Amygdala (tissue), 56 donors: ENCODE results near the gene PPP1R1B.

Experiments used
- DNase-seq, 56 donors: peaks; one replicate each; lab custom pipeline; 2025; lab: John Stamatoyannopoulos, UW

The PPP1R1B gene

DNA sequence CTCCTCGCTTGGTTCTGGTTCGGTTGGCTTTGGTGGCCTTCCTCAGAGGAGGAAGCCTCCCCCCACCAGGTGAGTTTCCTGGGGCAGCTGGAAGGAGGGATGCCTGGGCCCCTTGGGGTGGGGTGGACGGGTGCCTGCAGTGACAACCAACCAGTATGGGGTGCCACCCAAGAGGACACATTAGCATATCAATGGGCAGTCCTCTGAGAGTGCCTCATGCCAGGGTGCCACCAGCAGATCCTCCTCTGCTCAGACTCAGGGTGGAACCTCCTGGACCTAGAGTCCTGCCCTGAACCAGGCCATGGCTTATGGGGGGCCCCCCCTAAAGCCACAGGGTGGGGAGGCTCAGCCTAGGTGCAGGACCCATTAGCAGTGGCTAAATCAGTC lies 2.7 kb downstream of the PPP1R1B start:
- no peak for DNase-seq

DNA sequence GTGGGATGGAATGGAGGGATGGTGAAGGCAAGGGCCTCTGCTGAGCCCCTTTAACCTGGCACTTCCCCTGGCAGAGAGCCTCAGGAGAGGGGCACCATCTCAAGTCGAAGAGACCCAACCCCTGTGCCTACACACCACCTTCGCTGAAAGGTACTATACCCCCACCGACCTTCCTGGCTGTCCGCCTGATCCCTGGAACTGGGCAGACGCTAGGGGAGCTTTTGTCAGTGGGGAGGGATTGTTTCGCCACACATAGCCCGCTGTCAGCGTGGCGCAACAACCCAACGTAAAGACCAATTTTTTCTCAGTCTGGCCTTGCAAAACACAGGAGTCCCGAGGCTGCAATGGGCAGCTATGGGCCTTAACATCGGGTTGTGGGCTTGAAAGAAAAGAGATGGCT lies 3.1 kb downstream of the PPP1R1B start:
- DNase-seq, result no peak

DNA sequence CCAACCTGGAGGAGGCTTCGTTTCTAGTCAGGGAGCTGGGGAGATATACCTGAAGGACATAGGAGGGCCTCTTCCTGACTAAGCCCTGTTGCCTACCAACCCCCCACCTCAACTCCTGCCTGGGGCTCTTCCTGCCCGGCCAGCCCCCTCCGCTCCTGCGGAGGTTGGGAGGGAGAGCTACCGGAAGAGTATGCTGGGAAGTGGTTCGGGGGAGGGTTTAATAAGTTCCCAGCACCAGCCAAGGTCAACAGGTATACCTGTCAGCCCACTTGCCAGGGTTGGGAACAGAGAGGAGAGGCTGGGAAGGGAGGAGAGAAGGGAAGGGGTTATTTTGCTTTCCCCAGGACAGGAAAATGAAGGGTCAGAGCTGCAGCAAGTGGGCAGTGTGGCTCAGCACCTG lies 4.7 kb downstream of the PPP1R1B start:
- no peak for DNase-seq

DNA sequence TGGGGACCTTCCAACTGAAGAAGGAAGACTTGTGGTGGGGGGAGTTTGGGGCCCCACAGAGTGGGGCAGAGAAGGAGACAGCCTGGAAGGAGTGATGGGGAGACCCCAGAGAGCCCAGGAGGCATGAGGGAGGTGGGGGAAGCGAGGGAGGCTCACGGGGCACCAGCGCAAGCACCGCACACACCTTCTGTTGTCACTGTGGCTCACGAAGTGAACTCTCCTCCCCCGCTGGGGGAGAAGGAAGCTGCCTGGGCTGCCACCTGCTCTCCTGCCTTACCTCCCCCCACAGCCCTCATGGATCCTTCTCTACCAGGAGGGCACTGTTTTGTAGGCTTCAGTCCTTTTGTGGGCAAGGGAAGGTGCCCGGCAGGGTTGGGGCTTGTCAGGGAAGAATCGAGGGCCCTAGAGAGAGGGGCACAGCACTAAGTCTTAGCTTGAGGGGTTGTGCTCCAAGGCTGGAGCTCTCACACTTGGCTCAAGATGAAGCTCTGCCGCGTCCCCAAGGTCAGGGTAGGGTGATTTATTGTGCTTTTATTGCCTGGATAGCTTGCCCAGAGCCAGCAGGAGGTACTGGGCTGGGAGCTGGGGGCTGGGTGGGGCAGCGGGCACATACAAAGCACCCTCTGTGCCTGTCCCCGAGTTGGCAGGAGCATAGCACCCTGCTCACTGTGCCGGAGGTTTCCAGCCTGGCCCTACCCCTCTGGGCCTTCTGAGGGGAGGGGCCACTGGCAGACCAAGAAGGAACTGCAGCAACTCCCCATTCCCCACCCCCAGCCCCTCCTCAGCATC lies 5.6 kb downstream of the PPP1R1B start:
- peak in 48 of 56 donors; percentile 22 to 89 (median 68) for DNase-seq

DNA sequence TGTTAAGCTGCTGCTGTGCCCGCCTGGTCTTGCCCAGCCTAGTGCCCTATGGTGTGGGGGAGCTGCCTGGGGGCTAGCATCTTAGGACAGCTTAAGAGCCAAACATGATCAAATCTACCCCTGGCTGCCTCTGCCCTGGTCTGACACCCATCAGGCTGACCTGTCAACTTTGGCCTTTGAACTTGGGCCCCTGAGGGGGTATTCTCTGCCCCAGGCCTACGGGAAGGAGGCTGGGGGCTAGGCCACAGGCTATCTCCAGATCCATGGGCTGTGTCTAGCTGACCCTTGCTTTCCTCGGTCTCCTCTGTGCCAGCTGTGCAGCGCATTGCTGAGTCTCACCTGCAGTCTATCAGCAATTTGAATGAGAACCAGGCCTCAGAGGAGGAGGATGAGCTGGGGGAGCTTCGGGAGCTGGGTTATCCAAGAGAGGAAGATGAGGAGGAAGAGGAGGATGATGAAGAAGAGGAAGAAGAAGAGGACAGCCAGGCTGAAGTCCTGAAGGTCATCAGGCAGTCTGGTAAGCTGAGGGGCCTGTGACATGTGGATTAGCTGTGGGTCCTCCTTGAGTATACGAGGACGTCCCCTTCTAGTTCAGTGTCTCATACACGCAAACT lies 6.9 kb downstream of the PPP1R1B start:
- no peak for DNase-seq

DNA sequence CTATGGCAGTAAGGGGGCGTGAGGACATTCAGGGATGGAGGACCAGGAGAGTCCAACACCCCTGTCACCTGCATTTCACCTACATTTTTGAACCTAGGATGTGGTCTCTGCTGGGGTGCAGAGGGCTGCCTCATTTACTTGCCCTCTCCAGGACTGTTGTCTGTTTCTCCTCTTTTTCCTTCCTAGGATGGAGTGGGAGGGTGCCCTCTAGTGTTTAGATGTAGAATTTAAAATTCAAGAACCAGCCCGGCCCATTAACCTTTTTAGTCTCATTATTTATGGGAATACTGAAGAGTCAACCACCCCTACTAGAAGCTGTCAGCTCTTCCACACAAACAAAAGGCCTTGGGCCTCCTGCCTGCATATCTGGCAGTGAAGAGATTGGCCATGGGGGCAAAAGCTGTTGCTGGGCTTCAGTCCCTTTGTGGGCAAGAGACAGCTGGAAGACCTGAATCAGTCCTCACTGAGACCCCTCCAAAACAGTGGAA lies 7.7 kb downstream of the PPP1R1B start:
- peak in 7 of 56 donors; percentile 5 to 58 (median 24) for DNase-seq

DNA sequence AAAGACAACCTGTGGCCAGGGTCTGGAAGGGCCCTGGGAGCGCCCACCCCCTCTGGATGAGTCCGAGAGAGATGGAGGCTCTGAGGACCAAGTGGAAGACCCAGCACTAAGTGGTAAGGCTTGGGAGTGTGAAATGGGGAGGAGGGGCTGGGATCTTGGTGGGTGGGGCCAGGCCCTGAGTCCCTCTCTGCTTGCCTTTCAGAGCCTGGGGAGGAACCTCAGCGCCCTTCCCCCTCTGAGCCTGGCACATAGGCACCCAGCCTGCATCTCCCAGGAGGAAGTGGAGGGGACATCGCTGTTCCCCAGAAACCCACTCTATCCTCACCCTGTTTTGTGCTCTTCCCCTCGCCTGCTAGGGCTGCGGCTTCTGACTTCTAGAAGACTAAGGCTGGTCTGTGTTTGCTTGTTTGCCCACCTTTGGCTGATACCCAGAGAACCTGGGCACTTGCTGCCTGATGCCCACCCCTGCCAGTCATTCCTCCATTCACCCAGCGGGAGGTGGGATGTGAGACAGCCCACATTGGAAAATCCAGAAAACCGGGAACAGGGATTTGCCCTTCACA lies 8.9 kb downstream of the PPP1R1B start:
- no peak for DNase-seq

DNA sequence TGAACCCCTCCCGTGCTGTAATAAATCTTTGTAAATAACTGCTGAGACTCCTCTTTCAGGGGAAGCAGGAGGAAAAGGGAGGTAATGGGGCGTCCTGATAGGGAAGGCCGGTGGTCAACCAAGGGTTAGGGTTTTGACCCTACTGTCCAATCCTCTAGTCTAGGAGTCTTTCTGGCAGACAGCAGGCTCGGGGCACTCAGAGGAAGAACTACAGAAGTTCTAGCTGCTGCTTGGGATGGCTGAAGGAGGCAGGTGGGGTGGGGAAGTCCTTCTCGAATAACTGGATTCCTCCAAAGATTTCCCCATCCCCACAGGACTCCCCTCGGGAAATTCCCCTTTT lies 9.8 kb downstream of the PPP1R1B start:
- no peak for DNase-seq

DNA sequence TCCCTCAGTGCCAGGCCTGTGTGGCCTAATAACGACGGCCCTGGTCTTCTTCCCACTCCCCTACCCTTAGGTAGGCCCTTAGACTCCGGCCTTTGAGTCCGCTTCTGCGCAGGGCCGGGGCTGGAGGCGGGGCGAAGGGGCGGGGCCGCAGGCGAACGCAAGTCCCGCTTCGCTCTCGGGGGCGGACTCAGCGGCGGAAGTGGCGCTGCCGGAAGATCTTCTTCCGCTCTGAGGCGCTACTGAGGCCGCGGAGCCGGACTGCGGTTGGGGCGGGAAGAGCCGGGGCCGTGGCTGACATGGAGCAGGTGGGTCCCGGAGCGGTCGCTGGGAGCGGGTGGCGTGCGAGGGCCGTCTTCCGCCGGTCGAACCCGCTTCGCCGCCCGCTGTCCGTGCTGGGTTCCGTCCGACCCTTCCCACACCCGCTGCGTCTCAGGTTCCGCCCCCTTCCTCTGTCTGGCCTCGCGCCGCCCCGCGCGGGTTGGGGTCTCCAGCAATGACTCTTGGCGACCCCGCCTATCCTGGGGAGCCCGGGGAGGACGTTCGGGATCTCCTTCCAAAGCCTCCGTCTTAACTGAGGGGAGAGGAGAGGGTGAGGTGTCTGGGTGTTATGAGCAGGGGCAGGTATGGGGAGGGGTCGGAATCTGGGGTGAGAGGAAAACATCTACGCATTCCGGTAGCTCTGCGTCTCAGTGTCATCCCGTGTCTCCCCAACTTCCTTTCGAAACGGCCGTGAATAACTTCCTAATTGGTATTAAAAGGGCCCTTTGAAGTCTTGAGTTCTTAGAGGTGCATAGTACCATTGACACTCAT lies 10.4 kb downstream of the PPP1R1B start, which contains the start of gene STARD3:
STARD3 (plus strand) TSS at position 218 of the 810 bp plus-strand sequence. CDS start 16,388 bp downstream, outside the sequence.
- DNase-seq, result peak; percentile 29 to 94 (median 80)

DNA sequence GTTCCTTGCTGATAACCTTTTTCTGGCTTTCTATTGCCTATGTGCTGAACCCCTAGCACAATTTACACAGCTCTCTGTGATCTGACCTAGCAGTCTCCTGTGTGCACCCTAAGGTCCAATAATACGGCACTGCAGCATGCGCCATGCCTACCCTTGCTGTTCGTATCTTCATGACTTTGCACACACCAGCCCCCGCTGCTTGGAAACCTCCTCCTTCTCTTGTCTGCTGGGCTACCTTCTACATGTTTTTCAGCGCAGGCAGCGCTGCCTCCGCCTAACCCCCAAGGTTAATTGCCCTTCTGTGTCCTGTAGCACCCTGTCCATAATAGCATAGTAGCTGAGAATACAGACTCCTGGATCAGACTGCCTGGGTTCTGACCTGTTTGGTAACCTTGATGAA lies 11.6 kb downstream of the PPP1R1B start:
- DNase-seq, result no peak

DNA sequence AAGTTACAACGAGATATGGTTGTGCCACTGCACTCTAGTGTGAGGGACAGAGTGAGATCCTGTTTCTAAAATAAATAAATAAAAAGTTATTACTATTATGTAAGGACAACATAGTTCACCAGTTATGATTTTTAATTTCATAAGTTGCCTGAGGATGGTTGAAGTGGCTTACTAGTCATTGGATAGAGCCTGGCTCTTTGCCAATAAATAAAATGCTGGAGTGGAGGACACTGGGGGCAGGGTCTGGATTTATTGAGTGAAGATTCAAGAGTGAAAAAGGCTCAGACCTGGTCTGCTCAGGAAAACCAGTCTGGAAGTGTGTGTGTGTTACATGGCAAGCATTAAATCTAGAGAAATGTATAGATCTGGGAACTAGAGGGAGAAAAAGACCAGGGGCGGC lies 12.3 kb downstream of the PPP1R1B start:
- DNase-seq, result no peak

DNA sequence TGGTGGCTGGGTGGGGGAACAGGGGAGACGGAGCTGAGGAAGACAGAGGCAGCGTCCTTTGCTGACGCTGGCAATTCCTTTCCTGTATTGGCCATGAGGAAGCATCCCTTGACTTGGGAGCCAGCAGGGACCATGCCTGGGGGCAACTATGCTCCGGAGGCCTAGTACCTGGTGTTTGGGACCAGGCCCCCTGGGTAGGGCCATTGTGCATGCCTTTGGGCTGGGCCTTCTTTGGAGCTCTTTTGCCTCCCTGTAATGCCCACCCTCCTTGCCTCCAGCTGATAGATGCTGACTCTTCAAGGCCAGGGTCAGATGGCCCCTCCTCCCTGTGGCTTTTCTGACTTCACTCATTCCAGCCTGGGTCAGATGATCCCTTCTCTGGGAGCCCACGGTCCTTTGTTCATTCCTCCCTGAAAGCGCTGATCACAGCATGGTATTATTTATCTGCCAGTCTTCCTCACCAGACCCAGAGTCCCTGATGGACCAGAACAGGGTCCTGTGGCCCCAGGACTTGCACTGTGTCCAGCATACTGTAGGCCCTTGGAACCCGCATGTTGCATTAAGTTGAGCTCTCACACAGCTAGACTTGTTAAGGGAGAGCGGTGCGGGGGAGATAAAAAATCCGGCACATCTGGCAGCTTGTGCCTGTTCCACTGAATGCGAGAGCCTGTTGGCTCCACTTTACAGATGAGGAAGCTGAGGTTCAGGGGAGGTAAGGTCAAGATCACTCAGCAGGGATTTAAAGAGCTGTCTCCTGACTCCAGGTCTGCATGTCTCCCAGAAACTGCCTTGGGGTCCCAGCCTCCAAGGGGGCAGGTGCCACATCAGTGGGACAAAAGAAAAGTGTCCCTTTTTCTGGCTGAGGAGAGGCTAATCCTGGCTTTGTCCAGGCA lies 13.1 kb downstream of the PPP1R1B start:
- DNase-seq, result no peak

DNA sequence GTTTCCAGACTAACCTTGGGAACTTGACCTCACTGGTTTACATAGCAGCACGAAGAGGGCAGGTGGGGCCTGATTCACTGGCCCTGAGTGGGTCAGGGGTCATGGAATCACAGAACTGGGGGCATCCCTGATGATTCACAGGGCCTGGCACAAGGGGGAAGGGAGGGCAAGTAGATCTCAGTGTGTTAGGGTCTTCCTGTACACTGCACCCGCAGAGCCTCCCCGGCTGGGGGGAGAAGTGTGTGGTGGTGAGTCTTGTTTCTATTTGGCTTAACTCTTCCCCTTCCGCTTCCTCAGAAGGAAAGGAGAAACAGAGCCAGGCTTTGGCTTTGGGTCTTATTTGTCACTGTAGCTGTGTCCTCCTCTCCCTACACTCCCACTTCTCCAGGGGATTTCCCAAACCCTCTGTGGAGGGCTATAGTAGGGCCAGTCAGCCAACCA lies 13.9 kb downstream of the PPP1R1B start:
- DNase-seq, result no peak

DNA sequence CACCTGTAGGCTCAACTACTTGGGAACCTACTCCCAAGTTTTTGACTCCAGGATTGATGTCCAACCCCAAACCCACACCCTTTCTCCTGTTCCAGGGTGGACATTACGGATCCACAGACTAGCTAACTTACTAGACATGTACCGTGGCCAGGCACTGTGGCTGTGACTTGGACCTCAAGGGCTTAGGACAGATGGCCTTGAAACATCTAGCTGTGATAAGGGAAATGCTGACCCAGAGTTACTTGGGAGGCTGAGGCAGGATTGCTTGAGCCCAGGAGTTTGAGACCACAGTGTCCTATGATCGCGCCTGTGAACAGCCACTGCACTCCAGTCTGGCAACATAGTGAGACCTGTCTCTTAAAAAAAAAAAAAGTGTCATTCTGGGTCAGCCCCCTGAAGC lies 14.3 kb downstream of the PPP1R1B start:
- DNase-seq, result no peak

DNA sequence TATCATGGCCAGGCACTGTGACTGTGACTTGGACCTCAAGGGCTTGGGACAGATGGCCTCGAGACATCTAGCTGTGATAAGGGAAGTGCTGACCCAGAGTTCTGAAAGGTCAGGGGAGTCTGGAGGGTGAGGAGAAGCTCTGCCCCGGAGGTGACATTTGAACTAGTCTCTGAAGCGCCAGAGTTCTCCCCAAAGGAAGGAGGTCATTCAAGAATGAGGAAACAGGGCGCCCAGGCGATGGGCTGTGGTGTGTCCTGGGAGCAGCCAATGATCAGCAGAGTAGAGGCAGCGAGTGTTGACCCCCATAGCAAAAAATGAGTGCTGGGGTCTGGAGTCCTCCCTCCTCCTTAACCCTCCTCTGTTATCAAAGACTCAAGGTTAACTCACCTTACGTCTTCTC lies 15.1 kb downstream of the PPP1R1B start:
- DNase-seq, result no peak

DNA sequence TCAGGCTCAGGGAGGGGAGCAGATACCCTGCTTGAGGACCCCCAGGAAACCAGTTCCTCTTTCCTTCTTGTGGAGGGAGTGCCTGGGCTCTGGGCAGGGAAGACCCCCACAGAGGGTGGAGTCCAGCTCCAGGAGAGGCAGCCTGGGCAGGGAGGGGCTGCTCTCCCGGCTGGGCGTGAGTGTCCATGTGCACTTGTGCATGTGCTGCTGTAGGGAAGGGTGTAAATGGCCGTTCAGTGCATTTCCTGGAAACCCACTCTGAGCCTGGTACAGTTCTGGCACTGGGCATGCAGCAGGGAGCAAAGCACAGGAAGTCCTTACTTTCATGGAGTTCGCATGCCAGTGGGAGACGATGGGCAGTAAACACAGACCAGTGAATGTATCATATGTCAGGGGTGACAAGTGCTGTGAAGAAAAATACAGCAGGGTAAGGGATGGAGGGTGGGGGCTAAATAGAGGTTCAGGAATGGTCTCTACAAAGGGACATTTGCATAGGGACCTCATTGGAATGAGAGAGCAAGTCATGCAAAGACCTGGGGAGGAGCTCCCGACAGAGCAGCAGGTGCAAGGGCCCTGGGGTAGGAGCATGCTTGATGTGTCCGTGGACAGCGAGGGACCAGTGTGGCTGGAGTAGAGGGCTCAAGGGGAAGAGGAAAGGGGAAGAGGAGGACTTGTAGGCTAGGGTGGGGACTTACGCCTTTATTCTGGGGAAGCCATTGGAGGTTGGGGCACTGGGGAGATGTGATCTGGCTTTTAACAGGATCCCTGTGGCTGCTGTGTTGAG lies 15.7 kb downstream of the PPP1R1B start:
- no peak for DNase-seq

DNA sequence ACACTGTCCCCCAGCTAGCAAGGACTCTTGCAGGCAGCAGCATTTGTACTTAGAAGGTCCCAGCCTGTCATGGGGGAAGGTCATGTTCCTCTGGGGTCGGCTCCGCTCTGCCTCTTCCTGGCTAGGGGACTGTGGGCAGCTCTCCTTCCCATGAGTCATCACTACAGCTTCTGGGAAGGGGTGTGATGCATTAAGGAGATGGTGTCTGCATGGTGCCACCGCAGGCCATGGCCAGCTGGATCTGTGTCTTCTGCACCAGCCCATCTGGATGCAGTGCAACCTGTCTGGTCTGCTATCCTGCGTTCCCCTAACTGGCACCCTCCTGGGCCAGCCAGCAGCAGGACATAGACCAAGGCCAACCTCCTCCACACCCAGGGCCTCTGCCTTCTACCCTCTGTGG lies 16.5 kb downstream of the PPP1R1B start:
- no peak for DNase-seq

DNA sequence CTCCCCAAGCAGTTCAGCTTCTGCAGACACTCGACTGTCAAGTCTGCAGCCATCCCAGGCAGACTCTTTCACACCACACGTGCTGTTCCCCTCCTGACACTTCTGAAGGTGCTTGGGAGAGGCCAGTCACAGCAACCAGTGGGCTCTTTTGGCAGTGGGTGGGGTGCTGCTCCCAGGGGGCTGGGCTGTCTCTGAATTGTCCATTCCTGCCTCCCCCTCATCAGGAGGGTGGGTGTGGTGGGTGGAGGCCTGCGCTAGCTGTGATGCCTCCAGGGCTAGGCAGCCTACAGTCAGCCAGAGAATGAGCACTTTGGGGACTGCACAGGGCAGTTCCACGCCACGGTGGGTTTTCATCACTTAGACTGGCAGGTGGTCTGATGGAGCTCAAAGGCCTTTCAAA lies 20.5 kb downstream of the PPP1R1B start:
- DNase-seq, result no peak
